Measurements from ENCODE around the gene PRRT2. TPM values are rescaled to one million over a fixed set of nuclear protein-coding genes. Genes with fewer than 3 reads are reported as not detected.
A peak's percentile ranks its signal among the peaks of the same experiment; 100 is the strongest.
"Not testable (repeated sequence)": the region's sequence is repeated elsewhere in the genome, so short reads cannot be mapped to it uniquely, and the experiment has no call there.

The PRRT2 gene
- total RNA-seq, 2 experiments from 2014 or later = 1.5 to 2.0 TPM

- POLR2A ChIA-PET = interaction anchor here (0.6 kb wide), 1 partner anchor 14 kb away, joined by 3 read pairs; the partner anchor contains the start of gene KIF22
- Mint-ChIP-seq H3K27ac (no peak overlapping the region), H3K4me1 (ENCODE audit: low read depth) (peaks cover 14% of the 10 kb centered on the region), H3K36me3 (ENCODE audit: low read depth) (no peaks in the 10 kb centered on the region), H3K9me3 (no peaks in the 10 kb centered on the region), H3K27me3 (no peaks in the 10 kb centered on the region), H3K4me3 (no peak overlapping the region)
- DNase-seq (no peak), ATAC-seq (peak; percentile 30)
- no peak for TF ChIP-seq CTCF (IDR thresholded peaks at IDR 0.05)
- intact Hi-C loops (cut with micrococcal nuclease) = no loop called here
- CTCF ChIA-PET = interaction anchor here (1.3 kb wide), 1 partner anchor 9 kb away, joined by 4 read pairs; no protein-coding TSS in a partner anchor
These were observed 36.1 kb upstream of the PRRT2 start for GRCh38 chr16:29775742-29776408.

- DNase-seq (no peak), ATAC-seq (no peak)
- intact Hi-C loops (cut with micrococcal nuclease) = no loop called here
- ChIA-PET POLR2A (no interaction called here), CTCF (interaction anchor here (1.0 to 1.5 kb wide), 5 partner anchors 10 to 77 kb away, joined by 3 to 4 read pairs (median 3); partner anchors contain the start of gene KIF22)
- no peaks in the 10 kb centered on the region for H3K36me3 Mint-ChIP-seq (ENCODE audit: low read depth)
- no peaks in the 10 kb centered on the region for H3K27me3 Mint-ChIP-seq
- no peak for TF ChIP-seq CTCF (IDR thresholded peaks at IDR 0.05)
- no peaks in the 10 kb centered on the region for H3K9me3 Mint-ChIP-seq
- peaks cover 10% of the 10 kb centered on the region for H3K4me1 Mint-ChIP-seq (ENCODE audit: low read depth)
- H3K4me3 Mint-ChIP-seq = no peak within 1 kb of the TSS
- no peak within 1 kb of the TSS for H3K27ac Mint-ChIP-seq
These were observed 34.2 kb upstream of the PRRT2 start, which contains the start of gene ZG16 for GRCh38 chr16:29777576-29778350. Gene ZG16, plus strand, starts transcription at chr16:29778256. Its CDS starts 1,011 bp downstream, at chr16:29779267.

- DNase-seq (no peak), ATAC-seq (no peak)
- ChIA-PET POLR2A (interaction anchor here (1.2 kb wide), 1 partner anchor 11 kb away, joined by 6 read pairs; the partner anchor contains the start of gene KIF22), CTCF (interaction anchor here (1.3 to 1.5 kb wide), 2 partner anchors 11 to 37 kb away, joined by 3 to 4 read pairs; partner anchors contain the start of gene KIF22)
- Mint-ChIP-seq H3K27ac (no peak overlapping the region), H3K4me3 (no peak overlapping the region), H3K27me3 (no peaks in the 10 kb centered on the region), H3K9me3 (no peaks in the 10 kb centered on the region), H3K36me3 (ENCODE audit: low read depth) (no peaks in the 10 kb centered on the region), H3K4me1 (ENCODE audit: low read depth) (peaks cover 18% of the 10 kb centered on the region)
- TF ChIP-seq CTCF (IDR thresholded peaks at IDR 0.05) = no peak
- intact Hi-C loops (cut with micrococcal nuclease) = no loop called here
These were observed 32.5 kb upstream of the PRRT2 start for GRCh38 chr16:29779474-29779873.

GRCh38 chr16:29783094-29783953, 28.7 kb upstream of the PRRT2 start:
- intact Hi-C loops (cut with micrococcal nuclease) = loop anchor here (10.0 kb wide), 1 partner anchor 79 kb away; no protein-coding TSS in a partner anchor
- peaks cover 26% of the 10 kb centered on the region for H3K4me1 Mint-ChIP-seq (ENCODE audit: low read depth)
- H3K27me3 Mint-ChIP-seq; H3K27ac Mint-ChIP-seq; H3K36me3 Mint-ChIP-seq (ENCODE audit: low read depth); DNase-seq; H3K4me3 Mint-ChIP-seq; ATAC-seq; H3K9me3 Mint-ChIP-seq: not testable (repeated sequence)
- CTCF ChIA-PET = interaction anchor here (1.5 to 4.4 kb wide), 4 partner anchors 9 to 82 kb away, joined by 3 to 42 read pairs (median 11); no protein-coding TSS in a partner anchor
- POLR2A ChIA-PET = interaction anchor here (1.0 kb wide), 1 partner anchor 16 kb away, joined by 3 read pairs; no protein-coding TSS in a partner anchor
